ENCODE data around the gene LGALS3BP. TPM values are rescaled to one million over a fixed set of nuclear protein-coding genes. Genes with fewer than 3 reads are reported as not detected.
A peak's percentile ranks its signal among the peaks of the same experiment; 100 is the strongest.

The LGALS3BP gene
- total RNA-seq, 1 donor from 2014 or later, result 338 TPM

DNA sequence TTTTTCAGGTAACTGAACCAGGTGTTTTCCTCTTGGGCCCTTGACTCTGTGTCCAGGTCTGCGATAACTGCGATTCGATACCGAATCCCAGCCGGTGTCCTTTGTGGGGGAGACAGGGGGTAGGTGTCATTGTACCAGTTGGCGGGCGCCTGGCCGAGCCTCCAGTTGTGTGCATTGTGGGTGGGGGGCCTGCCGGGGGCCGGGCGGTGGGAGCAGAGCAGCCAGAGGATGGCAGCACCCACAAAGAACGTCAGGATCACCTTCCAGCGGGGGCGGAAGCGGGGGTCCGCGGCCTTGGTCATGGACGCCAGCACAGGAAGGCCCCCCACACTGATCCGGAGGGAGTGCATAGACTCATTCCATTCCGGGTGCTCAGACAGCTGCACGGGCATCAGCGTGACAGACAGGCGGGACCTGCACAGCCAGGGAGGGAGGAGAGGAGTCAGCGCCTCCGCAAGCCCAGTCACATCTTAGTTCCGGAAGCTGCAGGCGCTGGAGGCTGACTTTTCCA, 17.6 kb upstream of the LGALS3BP start:
- TF ChIP-seq, protein P1, sequence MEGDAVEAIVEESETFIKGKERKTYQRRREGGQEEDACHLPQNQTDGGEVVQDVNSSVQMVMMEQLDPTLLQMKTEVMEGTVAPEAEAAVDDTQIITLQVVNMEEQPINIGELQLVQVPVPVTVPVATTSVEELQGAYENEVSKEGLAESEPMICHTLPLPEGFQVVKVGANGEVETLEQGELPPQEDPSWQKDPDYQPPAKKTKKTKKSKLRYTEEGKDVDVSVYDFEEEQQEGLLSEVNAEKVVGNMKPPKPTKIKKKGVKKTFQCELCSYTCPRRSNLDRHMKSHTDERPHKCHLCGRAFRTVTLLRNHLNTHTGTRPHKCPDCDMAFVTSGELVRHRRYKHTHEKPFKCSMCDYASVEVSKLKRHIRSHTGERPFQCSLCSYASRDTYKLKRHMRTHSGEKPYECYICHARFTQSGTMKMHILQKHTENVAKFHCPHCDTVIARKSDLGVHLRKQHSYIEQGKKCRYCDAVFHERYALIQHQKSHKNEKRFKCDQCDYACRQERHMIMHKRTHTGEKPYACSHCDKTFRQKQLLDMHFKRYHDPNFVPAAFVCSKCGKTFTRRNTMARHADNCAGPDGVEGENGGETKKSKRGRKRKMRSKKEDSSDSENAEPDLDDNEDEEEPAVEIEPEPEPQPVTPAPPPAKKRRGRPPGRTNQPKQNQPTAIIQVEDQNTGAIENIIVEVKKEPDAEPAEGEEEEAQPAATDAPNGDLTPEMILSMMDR (conservative IDR thresholded peaks at IDR 0.05; ENCODE audit: low read depth, low read length), result no peak
- DNase-seq (ENCODE audit: low read depth), result no peak
- H3K4me3 ChIP-seq (ENCODE audit: low read depth, low read length), result no peak overlapping the region

DNA sequence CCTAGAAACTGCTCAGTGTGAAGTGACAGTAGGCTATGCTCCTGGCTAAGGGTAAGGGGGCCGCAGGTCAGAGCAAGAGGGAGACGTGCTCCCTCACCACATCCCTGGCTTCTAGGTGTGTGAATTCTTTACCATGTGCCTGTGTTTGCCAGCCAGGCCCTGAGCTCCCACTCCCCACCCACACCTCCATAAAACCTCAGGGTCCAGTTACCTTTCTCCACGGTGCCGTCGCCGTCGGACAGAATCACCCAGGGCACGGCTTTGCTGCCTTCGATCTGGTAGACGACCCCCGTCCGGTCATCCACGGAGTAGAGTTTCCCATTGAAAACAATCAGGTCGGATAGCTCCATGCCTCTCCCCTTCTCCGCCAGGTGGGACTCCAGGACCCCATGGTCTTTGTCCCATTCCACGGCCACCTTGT, 17.1 kb upstream of the LGALS3BP start:
- no peak for DNase-seq (ENCODE audit: low read depth)

DNA sequence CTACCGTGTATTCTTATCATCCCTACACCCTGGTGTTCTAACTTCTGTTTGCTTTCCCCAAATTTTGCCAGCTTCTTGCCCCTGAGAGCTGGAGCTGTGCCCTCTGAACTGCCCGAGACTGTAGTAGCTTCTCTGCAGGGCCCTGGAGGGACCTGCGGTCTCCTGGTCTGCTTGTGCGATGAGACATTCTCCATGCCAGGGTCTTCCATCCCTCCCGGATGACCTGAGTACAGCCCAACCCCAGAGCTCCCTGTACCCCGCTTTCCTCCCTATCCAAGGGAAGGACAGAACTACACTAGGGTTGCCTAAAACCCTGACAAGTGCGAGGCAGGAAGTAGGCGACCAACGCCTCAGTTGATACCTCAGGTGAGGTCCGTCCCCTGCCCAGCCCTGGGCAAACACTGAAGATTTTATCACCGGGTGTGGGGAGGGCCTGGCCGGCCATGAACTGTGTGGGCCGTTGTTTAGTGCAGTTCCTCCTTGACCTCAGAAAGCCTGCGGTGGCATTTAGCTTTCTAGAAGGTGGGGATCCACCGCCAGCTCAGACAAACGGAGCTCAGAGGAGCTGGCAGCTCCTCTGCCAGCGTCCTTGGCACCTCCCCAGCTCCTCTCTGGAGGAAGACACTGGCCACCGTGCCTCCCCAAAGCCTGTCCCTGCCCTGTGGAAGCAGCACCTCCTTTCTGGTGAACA, 16.2 kb upstream of the LGALS3BP start:
- H3K4me3 ChIP-seq (ENCODE audit: low read depth, low read length), result no peak overlapping the region
- TF ChIP-seq, protein P1 (conservative IDR thresholded peaks at IDR 0.05; ENCODE audit: low read depth, low read length), result no peak
- DNase-seq (ENCODE audit: low read depth), result no peak

More for the DNA sequence above, 17.1 kb upstream of the LGALS3BP start:
- TF ChIP-seq, protein P1 (conservative IDR thresholded peaks at IDR 0.05; ENCODE audit: low read depth, low read length), result no peak
- no peak overlapping the region for H3K4me3 ChIP-seq (ENCODE audit: low read depth, low read length)

DNA sequence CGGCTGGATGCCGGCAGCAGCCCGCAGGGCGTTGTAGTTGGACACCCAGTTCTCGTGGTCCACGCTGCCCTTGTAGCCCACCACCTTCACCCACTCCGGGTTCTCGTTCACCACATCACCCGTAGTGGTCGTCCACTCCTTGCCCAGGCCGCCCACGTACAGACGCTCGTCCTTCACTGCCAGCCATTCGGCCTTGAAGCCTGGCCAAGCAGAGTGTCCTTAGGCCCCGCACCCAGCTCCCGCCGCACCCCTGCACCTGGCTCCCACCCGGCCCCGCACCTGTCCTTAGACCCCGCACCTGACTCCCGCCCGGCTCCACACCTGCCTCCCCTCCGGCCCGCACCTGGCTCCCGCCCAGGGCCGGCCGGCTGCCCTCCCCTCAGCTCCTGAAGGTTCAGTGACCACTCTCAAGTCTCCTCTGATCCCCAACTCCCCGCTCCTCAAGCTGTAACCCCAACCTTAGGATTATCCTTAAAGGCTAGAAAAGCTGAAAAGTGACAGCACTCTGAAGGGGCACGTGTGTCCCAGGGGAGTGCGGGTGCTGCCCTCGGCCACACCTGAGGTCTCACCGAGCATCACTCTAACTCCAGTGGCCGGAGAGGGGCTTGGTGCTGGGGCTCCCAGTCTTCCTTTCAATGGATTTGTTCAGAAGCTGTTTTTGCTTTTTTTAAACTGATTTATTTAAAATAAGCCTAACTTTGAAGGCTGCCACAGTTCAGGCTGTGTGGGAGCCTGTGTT, 15.5 kb upstream of the LGALS3BP start:
- DNase-seq (ENCODE audit: low read depth), result no peak
- TF ChIP-seq, protein P1 (conservative IDR thresholded peaks at IDR 0.05; ENCODE audit: low read depth, low read length), result no peak
- no peak overlapping the region for H3K4me3 ChIP-seq (ENCODE audit: low read depth, low read length)

DNA sequence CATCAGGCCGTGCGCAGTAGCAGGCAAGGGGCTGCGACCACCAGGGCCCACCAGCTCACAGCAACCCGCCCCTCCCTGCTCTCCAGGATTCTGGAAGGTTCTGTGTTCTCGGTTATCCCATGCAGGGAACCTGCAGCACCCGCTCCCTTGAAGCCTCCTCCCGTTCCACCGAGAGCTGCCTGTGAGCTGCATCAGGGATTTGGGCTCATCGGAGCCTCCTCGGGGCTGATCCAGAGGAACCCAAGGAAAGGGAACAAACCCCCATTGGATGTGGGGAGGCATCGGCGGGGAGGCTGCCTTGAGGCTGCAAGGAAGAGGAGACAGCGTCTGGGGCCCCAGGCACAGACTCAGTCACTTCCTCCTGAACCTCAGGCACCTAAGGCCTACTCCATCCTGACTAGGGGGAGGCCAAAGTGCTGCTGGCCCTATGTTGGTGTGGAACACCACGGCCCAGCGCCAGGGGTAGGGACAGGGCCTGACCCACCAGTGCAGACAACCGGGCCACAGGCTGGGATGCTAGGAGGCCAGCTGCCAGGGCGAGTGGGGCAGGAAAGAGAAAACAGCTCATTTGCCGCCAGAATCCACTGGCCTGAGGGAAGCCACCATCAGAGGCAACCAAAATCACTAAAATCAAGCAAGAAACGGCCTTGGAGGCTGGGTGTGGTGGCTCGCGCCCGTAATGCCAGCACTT, 14.4 kb upstream of the LGALS3BP start:
- TF ChIP-seq, protein P1 (conservative IDR thresholded peaks at IDR 0.05; ENCODE audit: low read depth, low read length), result no peak
- DNase-seq (ENCODE audit: low read depth), result no peak
- H3K4me3 ChIP-seq (ENCODE audit: low read depth, low read length), result no peak overlapping the region

DNA sequence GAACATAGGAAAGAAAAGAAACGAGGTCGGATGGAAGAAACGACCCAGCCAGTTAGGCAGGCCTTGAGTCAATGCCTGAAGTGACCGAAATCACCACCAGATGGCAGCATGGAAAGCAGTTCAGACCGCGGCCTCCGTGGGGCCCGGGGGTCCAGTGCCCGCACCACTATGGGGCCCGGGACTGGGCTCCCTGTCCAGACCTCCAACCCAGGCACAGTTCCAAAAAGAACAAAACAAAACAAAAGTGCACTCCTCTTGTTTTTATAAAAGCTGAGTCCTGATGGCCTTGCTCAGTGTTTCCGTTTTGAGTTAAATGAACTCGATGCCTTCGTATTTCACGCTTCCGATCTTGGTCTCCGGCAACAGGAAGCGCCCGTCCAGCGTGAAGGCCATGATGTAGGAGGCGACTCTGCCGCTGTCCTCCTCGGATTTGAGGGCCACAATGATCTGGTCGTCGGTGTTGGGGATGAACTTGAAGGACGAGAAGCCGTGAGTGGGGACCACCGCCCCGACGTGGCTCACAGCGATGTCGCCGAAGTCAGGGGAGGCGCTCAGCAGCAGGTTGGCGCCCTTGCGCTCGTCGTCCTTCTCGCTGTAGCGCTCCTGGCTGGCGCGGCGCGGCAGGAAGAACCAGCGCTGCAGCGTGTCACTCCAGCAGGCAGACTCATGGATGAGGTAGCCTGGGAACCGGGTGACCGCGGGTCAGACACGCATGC, 13.7 kb upstream of the LGALS3BP start:
- TF ChIP-seq, protein P1 (conservative IDR thresholded peaks at IDR 0.05; ENCODE audit: low read depth, low read length), result peak; percentile 80
- no peak overlapping the region for H3K4me3 ChIP-seq (ENCODE audit: low read depth, low read length)
- DNase-seq (ENCODE audit: low read depth), result no peak
